Activated gamma-delta T cell treated with Interleukin-2 at 50 U/mL for 16 hours (primary cell): ENCODE data around the gene PRKAG2.
"Not testable (repeated sequence)": the region's sequence is repeated elsewhere in the genome, so short reads cannot be mapped to it uniquely, and the experiment has no call there.

Experiments used
- DNase-seq: peaks from one replicate; pipeline ENCODE4 v3.0.0-alpha.2; 2020

The PRKAG2 gene

DNA sequence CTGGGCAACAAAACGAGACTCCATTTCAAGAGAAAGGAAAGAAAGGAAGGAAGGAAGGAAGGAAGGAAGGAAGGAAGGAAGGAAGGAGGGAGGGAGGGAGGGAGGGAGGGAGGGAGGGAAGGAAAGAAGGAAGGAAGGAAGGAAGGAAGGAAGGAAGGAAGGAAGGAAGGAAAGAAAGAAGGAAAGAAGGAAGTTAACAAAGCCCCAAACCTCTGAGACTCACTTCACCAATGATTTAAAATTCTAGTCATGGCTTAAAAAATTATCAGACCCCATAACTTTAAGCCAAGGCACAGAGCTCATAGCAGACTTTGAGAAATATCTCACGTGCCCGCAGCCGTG is 94.7 kb downstream of the PRKAG2 start:
- DNase-seq = not testable (repeated sequence)

DNA sequence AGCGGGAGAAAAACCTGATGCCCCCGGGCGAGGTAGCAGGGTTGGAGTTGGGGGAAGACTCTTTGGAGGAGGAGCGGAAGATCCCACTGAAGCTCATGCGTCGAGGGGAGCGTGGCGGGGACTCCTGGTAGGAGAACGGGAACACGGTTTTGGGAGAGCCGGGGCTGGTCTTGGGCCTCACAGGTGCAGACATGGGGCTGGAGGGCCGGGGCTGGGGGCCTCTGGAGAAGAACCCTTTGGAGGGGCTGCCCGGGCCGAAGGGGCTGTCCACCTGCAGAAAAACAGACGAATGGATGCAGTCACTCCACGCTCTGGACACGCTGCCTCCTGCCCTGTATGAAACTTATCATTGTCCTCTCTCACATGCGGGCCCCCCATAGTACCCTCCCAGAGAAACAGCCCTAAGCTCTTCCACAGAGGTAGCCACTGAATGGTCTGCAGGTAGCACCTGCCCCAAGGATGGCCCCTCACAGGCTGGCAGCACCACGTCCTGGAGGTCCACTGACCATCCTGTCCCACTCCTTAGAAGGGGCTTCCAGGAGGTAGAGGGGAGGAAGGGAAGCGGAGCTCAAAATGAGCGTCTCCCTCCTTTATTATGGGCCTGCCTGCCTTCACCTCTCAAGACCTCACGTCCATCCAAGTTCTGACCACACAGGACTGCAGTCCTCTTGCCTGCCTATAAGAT is 95.6 kb downstream of the PRKAG2 start:
- DNase-seq = no peak

DNA sequence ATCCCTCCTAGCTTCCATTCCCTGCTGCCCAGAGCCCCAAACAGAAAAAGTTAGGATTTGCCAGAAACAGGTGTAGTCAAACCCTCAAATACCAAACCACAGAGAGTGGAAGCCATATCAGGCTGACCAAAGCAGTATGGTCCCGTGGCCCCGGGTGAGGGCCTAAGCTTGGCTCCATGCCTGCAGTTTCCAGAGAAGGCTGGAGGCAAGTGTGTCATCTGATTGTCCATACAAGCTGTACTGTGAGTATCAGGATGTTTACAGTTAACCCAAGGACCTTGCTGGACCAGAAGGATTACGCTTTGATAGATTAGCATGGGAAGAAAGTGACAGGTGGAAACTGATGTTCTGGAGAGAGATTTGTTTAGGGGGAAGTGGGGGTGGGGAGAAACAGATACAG is 96.3 kb downstream of the PRKAG2 start:
- no peak for DNase-seq

DNA sequence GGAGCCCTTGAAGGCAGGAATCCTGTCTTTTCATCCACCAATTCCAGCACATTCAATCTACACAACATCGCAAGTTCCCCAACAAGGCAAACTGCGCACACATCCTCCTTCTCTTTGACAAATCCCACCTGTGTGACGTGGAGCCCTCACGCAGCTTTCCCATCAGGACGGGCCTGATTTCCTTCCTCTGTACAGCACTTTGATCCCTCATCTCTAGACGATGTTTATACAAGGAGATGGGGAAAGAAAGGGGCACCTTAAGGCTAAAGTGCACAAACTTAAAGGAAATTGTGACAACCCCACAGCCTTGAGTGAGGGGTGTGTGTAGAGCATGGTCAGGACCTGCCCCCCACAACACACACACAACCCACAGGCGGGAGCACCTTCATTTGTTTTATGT is 97.2 kb downstream of the PRKAG2 start:
- no peak for DNase-seq

DNA sequence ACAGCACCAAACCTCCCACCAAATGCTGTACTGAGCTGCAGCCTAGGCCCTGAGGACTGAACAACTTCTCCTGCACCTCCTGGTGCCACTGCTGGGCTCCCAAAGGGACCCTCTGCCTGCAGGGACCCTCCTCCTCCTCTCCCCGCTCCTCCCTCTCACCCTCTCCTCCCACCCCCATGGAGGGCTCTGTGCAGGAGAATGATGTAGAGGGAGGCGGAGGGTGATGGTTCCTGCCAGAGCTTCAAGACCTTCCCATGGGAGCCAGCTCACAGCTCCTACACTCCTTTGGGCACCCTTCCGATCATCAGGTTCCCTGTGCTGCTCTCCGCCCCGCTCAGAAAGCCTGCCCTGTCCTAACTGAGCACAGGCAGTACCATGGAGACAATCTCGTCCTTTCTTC is 97.7 kb downstream of the PRKAG2 start:
- DNase-seq = no peak

DNA sequence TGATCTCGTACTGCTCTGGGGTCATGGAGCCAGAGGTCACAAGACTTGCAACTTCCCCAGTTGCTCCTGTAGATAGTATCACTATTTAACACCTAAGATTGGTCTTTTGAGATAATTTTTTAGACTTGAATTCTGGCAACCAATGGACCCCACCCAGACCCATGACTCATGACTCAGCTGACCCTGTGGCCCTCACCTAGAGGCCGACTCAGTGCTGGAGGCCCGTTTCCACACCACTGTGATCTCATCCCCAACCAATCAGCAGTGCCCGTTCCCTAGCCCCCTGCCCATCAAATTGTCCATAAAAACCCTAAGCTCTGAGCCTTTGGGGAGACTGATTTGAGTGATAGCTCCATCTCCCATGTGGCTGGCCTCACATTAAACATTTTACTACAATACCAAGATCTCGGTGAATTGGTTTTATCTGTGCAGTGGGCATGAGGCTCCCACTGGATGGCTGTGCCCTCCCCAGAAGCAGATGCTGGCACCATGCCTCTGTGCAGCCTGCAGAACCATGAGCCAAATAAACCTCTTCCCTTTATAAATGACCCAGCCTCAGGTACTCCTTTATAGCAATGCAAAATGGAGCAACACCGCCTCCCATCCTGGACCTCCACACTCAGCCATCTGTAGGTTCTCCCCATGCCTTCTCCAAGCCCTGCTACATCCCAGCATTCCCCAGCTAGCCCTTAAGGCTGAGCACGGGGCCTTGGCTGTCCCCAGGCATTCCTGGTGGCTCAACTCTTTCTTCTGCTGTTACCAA is 98.8 kb downstream of the PRKAG2 start:
- DNase-seq = no peak

DNA sequence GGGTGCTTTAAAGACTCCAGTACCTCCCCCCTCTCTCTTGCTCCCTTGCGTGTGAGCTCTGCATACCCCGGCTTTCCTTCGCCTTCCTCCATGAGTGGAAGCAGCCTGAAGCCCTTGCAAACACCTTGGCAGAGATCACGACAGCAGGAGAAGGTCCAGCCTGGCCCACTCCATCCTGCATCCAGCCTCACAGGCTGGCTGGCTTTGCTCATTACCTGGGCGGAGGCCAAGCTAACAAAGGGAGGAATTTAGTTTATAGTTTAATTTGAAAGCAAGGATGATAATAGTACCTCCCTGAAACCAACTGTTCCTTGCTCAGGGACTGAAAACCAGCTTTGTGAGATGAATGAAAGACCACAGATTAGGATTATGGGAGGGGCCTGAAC is 99.4 kb downstream of the PRKAG2 start:
- DNase-seq = no peak

DNA sequence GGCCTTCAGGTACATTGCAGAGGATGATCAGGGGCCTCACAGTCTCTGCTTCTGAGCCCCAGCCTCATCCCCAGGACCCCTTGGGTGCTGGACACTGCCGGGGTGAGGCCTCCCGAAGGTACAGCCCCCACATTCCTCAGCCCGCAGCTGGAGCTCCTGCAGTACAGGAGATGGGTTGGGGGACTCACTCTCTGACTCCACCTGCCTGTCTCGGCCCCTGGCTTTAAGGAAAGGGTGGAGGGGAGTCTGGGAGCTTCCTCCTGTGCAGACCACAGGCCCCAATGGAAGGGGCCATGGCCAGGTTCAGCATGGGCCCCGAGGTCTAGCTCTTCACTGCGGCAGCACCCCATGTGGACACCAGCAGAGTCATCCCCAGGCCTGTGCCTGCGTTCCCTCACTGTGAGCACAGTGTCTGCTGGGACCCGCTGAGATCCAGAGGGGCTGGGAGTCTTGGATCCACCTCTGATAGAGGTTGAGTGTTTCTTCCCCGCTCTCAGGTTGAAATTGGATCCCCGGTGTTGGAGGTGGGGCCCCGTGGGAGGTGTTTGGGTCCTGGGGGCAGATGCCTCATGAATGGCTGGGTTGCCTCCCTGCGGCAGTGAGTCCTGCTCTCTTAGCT is 99.9 kb downstream of the PRKAG2 start:
- no peak for DNase-seq

DNA sequence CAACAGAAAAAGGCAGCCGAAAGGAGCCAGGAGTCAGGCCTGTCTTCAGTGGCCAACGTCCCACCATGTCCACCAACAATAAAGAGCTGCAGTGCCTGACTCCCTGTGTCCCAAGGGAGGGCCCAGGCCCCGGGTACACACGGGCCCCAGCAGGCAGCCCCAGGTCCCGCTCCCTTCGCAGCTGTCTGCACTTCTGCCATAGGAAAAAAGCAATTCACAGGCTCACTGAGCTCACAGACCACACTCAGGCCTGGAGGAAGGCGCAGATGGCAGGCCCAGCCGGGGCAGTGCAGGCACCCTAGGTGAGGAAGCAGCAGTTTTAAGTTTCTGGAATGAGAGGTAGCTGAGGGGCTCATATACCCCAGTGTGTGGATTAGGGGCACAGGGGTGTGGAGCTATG is 100.5 kb downstream of the PRKAG2 start:
- DNase-seq = no peak

DNA sequence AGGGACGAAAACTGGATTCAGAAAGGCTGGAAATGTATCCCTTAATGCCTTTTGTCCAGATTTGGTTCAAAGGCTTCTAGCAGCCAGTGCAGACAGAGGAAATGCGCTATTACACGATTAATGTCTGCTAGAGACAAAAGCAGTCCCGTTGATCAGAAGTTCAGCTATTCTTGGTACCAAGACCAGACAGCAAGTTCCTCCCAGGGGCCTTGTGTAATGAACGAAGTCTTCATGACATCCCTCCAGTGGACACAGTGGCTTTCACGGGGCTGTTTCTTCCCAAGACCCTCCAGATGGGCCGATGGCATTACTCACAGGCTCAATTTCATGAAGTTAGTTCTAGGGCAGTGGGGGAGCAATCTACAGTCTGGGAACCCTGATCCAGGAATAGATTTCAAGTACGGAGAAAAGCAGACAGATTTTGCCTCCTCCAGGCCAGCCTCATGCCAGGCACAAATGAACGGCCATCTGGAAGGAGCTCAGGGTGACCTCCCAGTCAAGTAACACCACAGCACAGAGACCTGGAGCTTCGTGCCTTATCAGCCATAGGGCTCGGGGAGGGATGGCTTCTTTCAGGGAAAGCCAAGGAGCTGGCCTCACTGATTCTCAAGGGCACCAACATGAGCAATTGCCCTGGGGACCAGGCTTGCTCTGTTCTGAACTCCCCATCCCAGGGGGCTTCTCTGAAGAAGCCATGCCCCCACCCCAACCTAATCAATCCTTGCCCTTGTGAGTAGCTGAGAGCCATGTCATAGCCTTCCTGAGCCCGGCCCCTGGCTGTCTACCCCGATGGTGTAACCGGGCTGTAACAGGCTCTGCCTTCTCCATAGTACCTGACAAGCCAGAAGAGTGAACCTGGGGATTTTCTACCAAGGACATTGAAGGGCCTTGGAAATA is 101.1 kb downstream of the PRKAG2 start:
- DNase-seq = no peak

DNA sequence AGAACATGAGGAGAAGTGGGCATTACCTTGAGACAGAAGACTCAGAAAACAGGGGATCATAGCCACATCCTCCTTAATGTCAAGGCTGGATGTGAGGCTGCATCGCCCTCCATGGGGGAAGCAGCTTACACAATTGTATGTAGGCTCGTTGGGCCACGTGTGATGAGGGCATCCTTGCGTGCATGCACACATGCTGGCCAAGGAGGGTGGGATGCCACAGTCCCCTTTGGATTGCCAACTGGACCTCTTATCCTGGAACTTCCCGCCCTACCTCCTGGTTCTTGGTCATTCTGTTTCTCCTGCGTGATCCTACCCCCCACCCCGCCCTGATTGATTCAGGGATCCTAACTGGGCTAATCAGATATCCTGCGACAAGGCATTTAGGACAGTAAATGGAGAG is 102.0 kb downstream of the PRKAG2 start:
- no peak for DNase-seq

DNA sequence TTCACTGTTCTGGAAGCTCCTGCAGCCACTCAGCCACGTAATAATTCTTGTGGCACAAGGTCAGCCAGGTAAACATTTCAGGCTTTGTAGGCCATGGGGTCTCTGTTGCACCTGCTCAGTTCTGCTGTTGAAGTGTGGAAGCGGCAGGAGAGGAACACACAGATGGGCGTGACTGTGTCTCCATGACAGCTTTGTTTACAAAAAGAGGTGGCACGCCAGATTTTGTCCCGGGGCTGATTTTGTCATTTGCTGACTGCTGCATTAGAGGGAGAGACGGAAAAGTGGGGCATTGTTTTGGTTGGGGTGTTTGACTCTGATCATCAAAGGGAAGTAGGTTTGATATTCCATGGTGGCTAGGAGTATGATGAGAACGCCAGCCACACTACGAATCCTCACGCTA is 103.1 kb downstream of the PRKAG2 start:
- DNase-seq = no peak

DNA sequence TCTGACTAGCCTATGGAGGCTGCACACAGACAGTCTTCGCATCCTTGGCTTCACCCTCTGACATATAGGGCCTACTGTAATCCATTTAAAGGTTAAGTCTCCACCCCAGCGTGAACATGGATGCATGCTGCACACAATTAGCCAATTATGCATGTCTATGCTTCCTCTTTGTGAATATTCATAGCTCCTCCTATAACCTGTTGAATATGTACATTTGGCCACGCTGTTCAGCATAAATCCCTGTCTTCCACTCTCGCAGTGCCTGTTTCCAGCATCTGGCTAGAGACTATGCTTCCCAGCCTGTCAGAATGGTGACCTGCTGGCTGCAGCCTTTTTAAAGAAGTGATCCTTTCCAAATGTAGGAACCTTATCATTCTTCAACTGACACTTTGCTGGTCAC is 106.7 kb downstream of the PRKAG2 start:
- no peak for DNase-seq

DNA sequence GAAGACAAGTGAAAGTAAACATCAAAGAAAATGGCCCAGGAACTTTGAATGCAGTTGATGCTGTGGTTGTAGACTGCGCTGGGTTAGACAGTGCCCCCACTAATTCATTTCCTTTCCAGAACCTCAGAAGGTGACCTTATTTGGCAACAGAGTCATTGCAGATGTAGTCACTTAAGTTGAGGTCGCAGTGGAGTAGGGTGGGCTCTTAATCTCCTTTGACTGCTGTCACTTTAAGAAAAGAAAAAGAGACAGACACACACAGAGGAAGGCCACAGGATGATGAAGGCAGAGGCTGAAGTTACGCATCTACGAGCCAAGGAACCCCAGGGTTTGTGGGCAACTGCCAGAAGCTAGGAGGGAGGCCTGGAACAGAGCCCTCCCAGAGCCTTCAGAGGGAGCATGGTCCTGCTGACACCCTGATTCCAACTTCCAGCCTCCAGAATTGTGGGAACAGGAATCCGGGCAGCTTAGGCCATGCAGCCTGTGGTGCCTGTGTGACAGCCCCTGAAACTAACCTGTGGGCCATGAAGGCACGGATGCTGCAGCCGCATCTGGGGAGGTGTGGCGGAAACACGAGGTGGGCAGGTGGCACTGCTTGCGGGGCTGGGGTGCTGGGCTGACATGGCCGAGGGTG is 107.6 kb downstream of the PRKAG2 start:
- peak; percentile 49 for DNase-seq

DNA sequence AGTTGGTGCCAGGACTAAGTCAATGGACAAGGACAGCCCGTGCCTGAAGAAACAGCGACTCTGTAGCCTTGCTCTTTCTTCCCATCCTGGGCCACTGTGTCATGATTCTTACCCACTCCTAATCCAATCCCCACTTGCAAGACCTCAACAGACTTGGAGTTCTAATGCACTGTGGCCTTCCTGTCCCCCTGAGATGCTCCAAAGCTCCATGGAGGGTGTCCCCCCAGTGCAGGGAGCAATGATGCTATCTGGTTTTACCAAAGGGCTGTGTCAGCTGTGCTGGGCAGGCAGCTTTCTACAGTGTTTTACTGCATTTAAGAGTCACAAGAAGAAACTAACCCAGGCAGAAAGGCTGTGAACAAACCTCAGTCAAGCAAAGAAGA is 108.1 kb downstream of the PRKAG2 start:
- DNase-seq = no peak

DNA sequence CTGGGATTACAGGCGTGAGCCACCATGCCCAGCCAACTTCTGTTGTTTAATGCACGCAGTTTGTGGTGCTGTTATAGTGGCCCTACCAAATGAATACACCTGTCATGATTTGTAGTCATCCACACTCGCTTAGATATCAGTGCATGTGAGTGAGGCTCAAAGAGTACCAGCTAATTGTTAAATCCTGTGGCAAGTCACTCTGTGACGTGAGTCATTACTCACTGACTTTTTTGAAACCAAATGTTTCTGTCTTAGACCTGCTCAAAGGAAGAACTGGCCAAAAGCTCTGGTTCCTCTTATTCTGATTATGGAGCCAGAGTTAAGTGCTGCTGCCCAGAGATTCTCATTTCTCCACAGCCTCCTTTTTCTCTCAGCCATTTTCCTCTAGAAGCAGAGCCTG is 109.4 kb downstream of the PRKAG2 start:
- no peak for DNase-seq

DNA sequence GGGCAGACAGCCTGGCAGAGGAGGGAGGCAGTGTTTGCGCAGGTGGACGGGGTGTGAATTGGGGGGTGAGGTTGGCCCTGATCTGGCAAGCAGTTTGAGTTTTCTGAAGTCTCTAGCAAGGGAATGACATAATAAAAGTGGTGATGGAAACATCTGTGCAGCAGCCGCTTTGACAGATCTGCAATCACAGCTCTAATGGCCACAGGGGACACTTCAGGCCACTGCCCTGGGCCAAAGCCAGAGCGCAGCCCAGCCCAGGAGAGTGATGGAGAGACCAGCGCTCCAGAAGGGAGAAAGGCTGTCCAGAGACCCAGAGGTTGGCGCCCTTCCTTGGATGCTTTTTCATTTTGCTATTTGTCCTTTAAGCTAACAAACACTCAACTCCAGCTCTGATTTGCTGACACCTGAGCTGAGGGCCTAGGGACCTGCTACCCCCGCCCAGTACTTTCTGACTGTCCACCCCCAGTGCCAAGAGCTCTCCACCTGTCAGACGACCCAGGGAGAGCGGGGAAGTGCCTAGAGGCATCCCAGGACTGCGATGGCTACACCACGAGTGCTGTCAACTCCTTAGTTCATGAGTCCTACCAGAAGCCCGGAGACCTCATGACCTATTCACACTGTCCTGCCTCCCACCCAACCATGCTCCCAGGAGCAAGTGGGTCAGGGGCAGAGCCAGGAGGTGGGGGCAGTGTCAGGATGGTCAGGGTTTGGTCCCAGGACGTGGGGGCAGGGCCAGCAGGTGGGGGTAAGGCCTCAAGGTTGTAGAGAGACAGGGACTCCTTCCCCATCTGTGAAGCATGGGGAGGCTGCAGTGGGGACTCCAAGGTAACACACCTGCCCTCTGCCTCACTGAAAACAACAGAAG is 112.6 kb downstream of the PRKAG2 start:
- no peak for DNase-seq

DNA sequence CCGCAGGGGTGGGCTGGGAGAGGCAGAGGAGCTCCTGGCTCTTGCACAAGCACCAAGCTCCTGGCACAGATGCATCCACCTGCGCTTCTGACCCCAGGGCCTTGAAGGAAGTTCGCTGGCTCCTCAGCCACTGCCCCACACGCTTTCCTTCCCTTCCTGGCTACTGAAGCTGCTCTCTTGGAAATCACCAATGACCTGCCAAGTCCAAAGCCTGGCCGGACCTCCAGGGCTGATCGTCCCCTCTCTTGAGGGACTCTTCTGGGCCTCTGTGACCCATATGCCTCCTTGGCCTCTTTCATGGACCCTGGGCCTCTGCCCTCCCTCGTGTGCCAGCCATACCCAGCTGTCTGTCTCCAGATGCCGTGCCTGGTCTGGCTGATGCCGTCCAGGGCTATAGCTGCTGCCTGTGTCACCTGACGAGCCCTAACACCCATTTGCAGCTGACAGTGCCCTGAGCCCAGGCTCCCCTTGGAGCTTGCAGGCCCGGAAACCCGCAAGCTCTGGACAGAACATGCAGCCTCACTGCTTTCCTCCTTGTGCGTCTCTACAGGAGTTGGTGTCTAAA is 113.4 kb downstream of the PRKAG2 start:
- no peak for DNase-seq

DNA sequence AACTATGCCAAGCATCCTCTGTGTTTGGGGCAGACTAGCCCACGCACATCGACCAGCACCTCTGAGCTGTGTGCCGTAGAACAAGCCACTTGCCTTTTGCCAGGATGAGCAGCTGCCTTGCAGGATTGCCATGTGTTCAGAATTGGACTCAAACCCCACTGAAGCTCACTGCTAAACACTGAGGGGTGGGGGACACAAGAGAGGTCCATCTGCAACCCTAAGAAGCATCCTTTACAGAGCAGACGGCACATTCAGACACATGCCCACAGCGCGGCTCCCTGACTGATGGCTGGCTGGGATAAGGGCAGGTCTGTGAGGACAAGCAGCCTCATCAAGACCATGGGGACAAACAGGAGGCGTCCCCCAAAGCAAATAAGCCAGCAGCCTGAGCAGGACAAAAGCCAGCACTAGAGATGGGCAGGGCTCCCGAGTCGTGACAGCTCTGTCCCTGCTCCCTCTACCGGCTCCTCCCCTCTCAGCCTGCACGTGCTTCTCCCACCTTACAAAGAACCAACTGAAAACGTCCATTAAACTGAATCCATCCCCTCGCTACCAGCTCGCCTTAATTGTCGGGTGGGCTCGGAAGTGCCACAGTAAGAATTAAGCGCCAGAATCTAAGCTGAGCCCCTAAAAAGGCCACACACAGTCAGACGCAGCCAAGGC is 114.2 kb downstream of the PRKAG2 start:
- no peak for DNase-seq

DNA sequence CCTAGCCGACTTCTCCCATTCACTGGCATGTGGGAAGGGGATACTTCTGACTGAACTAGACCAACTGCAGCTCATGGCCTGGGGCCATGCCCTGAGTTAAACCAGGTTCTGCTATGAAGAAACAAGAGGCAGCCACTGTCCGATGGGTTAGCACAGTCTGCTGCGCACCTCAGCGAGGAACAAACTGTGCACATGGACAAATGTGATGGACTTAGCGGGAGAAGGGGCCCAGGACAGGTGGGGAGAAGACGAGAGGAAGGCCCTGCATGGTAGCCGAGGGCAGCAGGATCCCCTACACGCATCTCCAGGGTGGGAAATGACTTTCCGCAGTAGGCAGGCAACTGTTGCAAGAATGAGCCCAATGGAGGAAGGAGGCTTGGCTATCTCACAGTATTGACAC is 115.0 kb downstream of the PRKAG2 start:
- DNase-seq = no peak

DNA sequence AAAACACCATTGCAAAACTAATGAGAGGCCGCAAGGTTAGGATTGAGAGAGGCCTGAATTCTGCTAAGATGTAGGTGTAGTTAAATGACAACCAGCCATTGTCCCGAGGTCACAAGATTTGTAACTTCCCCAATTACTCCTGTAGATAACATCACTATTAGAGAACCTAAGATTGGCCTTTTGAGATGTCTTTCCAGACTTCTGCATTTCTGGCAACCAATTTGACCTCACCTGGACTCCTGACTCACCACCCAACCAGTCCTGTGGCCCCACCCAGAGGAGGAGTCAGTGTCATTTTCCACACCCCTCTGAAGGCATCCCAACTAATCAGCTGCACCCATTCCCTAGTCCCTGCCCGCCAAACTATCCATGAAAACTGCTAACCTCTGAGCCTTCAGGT is 115.7 kb downstream of the PRKAG2 start:
- DNase-seq = no peak
